VCaP (cell line): ENCODE data around the gene NXPH3.

Source experiments
- H3K27ac ChIP-seq: fragments of 450-650 bp; 2 replicates; pipeline ENCODE4 v1.5.1; 2017
- CTCF ChIP-seq: fragments of 450-650 bp; conservative IDR thresholded peaks from 2 replicates; pipeline ENCODE4 v1.5.1; 2017; ENCODE audit warnings: mild to moderate bottlenecking, moderate library complexity

Gene NXPH3

GRCh38 chr17:49574945-49575678 is 559 bp upstream of the NXPH3 start:
- TF ChIP-seq CTCF: no peak

GRCh38 chr17:49576088-49576916 is 631 bp downstream of the NXPH3 start:
- no peak for TF ChIP-seq CTCF
- H3K27ac ChIP-seq: peak overlapping the region; percentile 46; the same call in 1 of the 2 replicates

More at GRCh38 chr17:49574945-49575678, 559 bp upstream of the NXPH3 start:
- peak overlapping the region; percentile 46; the same call in 1 of the 2 replicates for H3K27ac ChIP-seq

GRCh38 chr17:49576917-49577649 is 1.4 kb downstream of the NXPH3 start:
- TF ChIP-seq CTCF: no peak
- H3K27ac ChIP-seq: peak overlapping the region; percentile 46; the same call in 1 of the 2 replicates

GRCh38 chr17:49577650-49577934 is 1.9 kb downstream of the NXPH3 start:
- TF ChIP-seq CTCF: no peak
- no peak overlapping the region for H3K27ac ChIP-seq

GRCh38 chr17:49577963-49578362 is 2.3 kb downstream of the NXPH3 start:
- TF ChIP-seq CTCF: no peak
- no peak overlapping the region for H3K27ac ChIP-seq

- TF ChIP-seq CTCF: no peak
These were observed 2.7 kb downstream of the NXPH3 start for GRCh38 chr17:49578414-49578813.

DNA sequence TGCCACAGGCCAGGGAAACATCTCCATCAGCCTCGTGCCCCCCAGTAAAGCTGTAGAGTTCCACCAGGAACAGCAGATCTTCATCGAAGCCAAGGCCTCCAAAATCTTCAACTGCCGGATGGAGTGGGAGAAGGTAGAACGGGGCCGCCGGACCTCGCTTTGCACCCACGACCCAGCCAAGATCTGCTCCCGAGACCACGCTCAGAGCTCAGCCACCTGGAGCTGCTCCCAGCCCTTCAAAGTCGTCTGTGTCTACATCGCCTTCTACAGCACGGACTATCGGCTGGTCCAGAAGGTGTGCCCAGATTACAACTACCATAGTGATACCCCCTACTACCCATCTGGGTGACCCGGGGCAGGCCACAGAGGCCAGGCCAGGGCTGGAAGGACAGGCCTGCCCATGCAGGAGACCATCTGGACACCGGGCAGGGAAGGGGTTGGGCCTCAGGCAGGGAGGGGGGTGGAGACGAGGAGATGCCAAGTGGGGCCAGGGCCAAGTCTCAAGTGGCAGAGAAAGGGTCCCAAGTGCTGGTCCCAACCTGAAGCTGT is 3.4 kb downstream of the NXPH3 start:
- no peak overlapping the region for H3K27ac ChIP-seq
- no peak for TF ChIP-seq CTCF

More at GRCh38 chr17:49578414-49578813, 2.7 kb downstream of the NXPH3 start:
- H3K27ac ChIP-seq: no peak overlapping the region
